Measurements from ENCODE around the gene SOX6. TPM values are rescaled to one million over a fixed set of nuclear protein-coding genes. Genes with fewer than 3 reads are reported as not detected.

Gene SOX6
- total RNA-seq, 1 experiment from 2014 or later: not detected

- Histone ChIP-seq H3K27me3 (ENCODE audit: insufficient read depth, low read length) (peaks cover 17% of the 10 kb centered on the region; the same call in 1 of the 2 replicates), H3K27ac (ENCODE audit: insufficient read length, low read depth, low read length) (no peak overlapping the region), H3K79me1 (ENCODE audit: insufficient read depth, low read depth, low read length, poor library complexity, severe bottlenecking) (no peaks in the 10 kb centered on the region), H3K4ac (ENCODE audit: low read depth, low read length) (no peak overlapping the region), H2AFZ (ENCODE audit: low read length) (no peak overlapping the region), H2BK15ac (ENCODE audit: low read depth, low read length) (no peak overlapping the region), H4K91ac (ENCODE audit: insufficient read length, low read depth, low read length) (no peak overlapping the region), H3K18ac (ENCODE audit: insufficient read length, low read depth, low read length) (no peak overlapping the region), H2BK20ac (ENCODE audit: low read depth, low read length, poor library complexity, severe bottlenecking) (no peak overlapping the region), H3K79me2 (ENCODE audit: insufficient read depth, low read length) (no peaks in the 10 kb centered on the region), H2BK120ac (ENCODE audit: low read depth, low read length, poor library complexity, severe bottlenecking) (no peak overlapping the region), H3K9me3 (ENCODE audit: control insufficient read depth, low read depth, low read length) (no peaks in the 10 kb centered on the region), H3K9ac (ENCODE audit: extremely low read depth, insufficient read length, low read length) (no peak overlapping the region), H3T11ph (ENCODE audit: low read length) (no peak overlapping the region), H2AK5ac (ENCODE audit: insufficient read length, low read length) (no peak overlapping the region), H3K4me2 (ENCODE audit: insufficient read depth, insufficient read length, low read length) (no peak overlapping the region), H3K14ac (ENCODE audit: insufficient read depth, low read length) (no peak overlapping the region), H4K5ac (ENCODE audit: insufficient read length, low read depth, low read length) (no peak overlapping the region), H2BK12ac (ENCODE audit: insufficient read length, low read depth, low read length) (no peak overlapping the region), H3K23me2 (ENCODE audit: insufficient read length, low read depth, low read length, poor library complexity, severe bottlenecking) (no peaks in the 10 kb centered on the region), H3K4me1 (ENCODE audit: insufficient read depth, low read length) (no peaks in the 10 kb centered on the region), H2BK5ac (ENCODE audit: insufficient read length, low read length) (no peak overlapping the region), H4K20me1 (ENCODE audit: control insufficient read depth, insufficient read depth, insufficient read length) (no peaks in the 10 kb centered on the region), H4K8ac (replicated peaks; ENCODE audit: insufficient read length, low read depth, low read length) (no peak overlapping the region), H3K56ac (ENCODE audit: insufficient read length, low read depth, low read length) (no peak overlapping the region), H3K23ac (ENCODE audit: insufficient read length, low read depth, low read length) (no peak overlapping the region)
- Mint-ChIP-seq H3K27ac (no peak overlapping the region), H3K36me3 (ENCODE audit: insufficient read depth in 1 of 3, low read depth in 3 of 3) (no peaks in the 10 kb centered on the region), H3K4me1 (peaks cover 0 to 4% of the 10 kb centered on the region in 2 experiments; a peak in 1 of 4 replicates), H3K9me3 (no peaks in the 10 kb centered on the region; a peak in 1 of 5 replicates), H3K27me3 (ENCODE audit: low read depth) (peaks cover 98% of the 10 kb centered on the region), H3K4me3 (no peak overlapping the region)
- TF ChIP-seq CTCF (conservative IDR thresholded peaks at IDR 0.05): no peak
- DNase-seq: no peak
- WGBS (ENCODE audit: extremely low coverage, insufficient read length, low lambda C conversion rate): no CpG with 5 or more reads among the region's 2 CpGs
Observed at GRCh38 chr11:16397390-16397789, 41.0 kb upstream of the SOX6 start.
